Germinal center (tissue), 1 donor: ENCODE results near the gene DNHD1.
A peak's percentile ranks its signal among the peaks of the same experiment; 100 is the strongest.

Experiments
- DNase-seq: peaks from one replicate; pipeline ENCODE4 v3.0.0; 2012; ENCODE audit warnings: mixed read lengths, low spot score

The DNHD1 gene

DNA sequence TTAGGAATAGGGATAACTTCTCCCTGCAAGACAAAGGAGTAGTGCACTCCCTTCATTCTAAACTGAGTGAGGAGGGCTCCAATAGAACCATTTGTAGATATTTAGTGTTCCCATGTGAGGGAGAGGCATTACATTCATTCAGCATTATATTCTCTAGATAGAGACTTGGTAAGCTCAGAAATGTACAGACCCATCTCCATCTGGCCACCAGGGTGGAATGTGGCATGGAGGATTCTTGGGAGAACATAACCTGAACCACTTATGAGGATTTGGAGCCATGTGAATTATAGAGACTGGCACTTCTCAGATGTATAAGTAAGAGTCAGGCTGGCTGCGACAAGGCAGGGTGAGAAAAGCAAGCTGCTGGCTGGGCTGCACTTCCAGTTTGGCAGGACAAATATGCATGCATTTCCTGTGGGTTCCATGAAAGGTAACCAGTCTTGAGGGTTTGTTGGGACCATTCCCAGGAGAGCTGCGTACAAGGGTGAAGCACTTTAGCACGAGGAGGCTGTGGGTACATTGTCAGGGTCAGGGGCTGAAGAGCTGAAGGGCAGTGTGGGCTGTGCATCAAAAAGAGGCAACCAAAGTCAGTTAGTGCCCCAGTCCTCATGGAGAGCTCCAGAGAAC, 97.2 kb downstream of the DNHD1 start:
- DNase-seq: no peak

DNA sequence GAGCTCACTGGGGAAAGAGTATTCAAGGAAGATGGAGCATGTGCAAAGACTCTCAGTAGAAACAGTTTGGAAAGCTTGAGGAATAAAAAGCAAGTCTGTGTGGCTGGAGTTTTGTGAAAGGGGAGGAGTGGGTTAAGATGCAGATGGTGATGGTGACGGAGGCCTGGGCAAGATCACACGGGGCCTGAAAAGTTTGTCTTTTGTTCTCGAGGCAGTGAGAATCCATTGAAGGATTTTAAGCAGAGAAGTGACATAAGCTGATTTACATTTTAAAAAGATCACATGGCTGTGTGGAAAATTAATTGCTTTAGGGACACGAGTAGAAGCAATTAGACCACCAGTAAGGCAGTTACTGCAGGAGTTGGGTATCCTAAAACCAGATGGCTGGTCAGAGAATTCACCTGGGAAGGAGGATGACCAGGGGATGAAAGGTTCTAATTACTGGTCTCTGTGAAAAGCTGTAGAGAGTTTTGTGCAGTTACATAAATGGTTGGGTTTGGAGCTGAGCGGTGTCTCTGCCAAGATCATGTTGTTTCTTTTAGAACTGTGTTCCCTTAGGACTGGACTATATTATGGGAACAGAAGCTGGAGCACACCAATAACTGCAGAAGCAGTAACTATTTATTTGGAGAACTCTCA, 99.3 kb downstream of the DNHD1 start:
- no peak for DNase-seq

DNA sequence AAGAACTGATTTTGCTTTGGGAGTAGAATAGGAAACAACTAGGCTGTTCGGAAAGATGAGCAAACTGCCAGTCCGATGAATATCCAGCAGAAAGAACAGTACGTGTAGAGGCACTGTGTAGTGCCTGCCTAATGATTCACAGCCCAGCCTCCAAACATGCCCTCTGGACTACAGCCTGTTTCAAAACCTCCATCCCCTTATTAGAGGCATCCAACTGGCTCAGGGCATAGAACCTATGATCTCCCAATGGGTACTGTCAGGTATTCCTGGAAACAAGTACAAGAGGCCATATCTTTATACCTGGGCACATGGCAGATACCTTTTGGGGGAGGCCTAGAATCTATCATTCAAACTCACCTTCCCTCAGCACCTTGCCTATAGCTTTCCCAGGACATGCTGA, 101.5 kb downstream of the DNHD1 start:
- no peak for DNase-seq

- DNase-seq: no peak
Observed at GRCh38 chr11:6599449-6599848, 102.4 kb downstream of the DNHD1 start.

DNA sequence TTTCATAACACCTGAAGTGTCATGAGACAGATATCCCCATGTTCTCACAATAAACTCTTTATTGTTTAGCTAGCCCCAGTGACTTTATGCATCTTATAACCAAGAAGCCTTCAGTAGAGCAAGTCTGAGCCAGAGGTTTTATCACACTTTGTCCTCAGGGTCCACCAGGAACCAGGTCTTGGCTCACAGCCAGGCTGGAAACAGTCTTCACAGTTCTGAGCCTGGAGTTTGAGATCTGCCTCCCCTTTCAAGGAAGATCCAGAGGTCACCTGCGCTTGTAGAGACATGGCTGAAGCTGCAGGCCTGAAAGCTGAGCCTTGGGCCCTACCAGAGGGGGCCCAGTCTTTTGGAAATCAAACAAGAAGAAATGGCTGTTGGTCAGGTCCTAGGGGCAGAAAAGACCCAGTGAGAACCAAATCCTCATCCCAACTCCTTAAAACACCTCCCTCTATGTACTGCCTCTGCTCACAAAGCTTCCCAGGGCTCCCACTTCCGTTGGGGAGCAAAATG, 102.9 kb downstream of the DNHD1 start:
- DNase-seq: no peak

GRCh38 chr11:6601041-6601461, 104.0 kb downstream of the DNHD1 start:
- DNase-seq: no peak

DNA sequence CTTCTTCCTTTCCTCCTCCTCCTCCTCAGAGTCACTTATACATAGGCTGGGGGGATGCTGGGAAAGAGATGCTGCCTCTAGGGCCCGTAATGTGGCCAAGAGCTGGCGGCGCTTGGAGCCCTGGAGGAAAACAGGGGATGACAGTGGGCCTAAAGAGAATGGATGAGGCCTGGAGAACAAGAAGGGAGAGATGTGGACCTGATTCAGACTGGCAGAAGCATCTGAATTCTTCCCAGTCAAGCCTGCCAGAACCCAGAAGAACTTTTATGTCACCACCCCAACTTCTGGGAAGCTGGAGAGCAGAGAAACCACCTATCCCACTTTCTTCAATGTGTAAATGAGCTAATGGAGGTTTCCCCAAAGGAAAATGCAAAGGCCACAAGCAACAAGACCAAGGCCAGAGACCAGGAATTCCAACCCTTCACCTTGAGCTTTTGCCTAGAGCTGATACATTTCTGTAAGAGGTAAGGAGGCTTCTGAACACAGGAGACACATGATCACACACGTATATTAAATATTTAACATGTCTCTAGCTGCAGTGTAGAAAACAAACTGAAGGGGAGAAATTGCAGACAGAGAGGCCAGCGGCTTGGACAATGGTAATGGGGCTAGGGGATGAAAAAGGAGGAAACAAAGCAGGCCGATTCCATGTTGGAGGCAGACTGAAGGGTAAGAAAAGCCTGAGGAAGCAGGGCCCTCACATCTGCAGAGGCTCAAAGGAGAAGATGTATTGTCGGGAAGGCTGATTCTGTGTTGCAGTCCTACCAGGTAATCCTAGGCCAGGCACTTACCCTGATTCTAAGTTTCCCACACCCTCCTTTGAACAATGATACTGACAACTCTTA, 105.2 kb downstream of the DNHD1 start:
- no peak for DNase-seq

DNA sequence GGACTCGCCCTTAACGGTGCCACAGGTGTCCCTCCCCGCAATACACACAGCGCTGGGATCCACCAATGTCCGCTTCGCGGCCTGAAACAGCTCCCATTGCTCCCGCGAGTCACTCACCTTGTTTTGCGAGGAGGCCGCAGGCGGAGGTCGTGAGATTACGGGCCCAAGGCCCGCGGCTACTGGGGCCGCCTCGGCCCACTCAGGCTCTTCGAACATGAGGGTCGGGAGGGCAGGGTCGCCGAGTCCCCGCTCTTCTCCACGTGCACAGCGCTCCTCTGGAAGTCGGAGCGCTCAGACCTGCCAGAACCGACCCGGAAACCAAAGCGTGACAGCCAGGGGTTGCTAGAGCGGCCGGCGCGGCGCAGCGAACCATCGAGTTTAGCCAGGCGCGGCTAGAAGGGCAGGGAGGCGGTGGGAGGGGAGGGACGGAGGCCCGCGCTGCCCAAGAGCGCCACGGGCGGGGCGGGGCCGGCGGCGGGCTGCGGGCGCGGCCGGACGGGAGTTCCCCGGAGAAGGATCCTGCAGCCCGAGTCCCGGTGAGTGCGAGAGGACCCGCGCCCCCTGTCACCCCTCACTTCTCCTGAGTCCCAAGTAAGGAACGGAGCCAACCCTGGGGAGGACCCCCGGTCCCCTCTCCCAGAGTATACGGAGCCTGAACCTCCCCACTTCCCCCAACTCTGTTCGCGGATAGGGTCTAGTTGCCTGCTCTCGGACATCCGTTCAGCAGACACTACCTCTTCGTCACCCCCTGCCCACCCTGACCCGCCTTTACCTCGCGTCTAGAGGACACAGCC, 106.4 kb downstream of the DNHD1 start, which contains the start of the genes ILK and RRP8:
ILK (plus strand) TSS at position 488 of the 794 bp plus-strand sequence. CDS start 498 bp downstream, outside the sequence.
RRP8 (minus strand) TSS at position 330 of the 794 bp plus-strand sequence; CDS start at position 216, 114 bp downstream.
- peak; percentile 91 for DNase-seq

DNA sequence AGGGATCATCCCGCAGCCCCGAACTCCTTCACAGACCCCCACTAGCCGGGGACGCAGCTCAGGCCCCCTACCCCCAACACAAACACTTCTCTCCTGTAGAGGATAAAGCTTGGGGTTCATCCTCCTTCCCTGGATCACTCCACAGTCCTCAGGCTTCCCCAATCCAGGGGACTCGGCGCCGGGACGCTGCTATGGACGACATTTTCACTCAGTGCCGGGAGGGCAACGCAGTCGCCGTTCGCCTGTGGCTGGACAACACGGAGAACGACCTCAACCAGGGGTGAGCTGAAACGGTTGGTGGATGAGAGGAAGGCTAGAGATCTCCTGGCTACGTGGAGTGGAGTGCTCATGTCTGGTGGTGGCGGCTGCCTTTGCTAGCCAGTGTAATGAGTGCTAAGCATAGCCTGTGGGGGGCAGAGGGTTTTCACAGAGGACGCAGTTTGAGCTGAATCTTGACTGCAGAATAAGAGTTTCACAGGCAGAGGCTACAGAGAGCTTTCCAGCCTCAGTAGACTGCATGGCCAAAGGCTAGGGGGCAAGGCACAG, 107.1 kb downstream of the DNHD1 start:
- peak; percentile 60 for DNase-seq

GRCh38 chr11:6604790-6605189, 107.7 kb downstream of the DNHD1 start:
- no peak for DNase-seq

DNA sequence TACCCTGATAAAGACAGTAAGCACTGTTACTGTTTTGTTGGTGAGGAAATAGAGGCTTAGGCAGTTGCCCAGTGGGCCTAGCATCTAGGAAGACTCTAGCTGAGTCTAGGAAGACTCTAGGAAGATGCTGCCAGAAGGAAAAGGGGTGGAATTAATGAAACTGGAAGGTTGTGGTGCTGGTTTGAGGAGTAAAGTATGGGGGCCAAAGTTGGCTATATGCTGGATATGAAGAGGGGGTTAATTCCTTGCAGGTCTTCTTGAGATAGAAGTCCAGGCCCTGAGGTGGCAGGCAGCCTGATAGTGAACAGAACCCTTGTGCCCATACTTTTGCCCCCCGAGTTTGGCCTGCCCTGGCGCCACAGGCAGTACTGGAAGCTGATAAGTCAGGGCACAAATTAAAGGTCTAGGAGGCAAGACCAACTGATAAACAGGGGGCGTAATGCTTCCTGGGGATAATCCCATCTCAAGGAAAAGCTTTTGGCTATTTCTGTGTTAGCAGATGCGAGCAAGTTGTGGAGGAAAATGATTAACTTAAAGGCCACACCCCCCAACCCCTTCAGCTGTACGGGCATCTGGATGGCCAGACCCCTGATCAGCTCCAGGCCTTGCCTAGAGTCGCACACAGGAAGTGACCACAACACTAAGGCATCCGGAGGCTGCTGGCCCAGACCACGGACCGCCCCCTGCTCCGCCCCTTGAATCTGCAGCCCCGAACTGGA, 109.5 kb downstream of the DNHD1 start:
- peak; percentile 35 for DNase-seq

- no peak for DNase-seq
Observed at GRCh38 chr11:6607190-6607795, 110.2 kb downstream of the DNHD1 start.

GRCh38 chr11:6608011-6608410, 110.9 kb downstream of the DNHD1 start:
- DNase-seq: no peak

- no peak for DNase-seq
Observed at GRCh38 chr11:6608726-6609501, 111.8 kb downstream of the DNHD1 start.

DNA sequence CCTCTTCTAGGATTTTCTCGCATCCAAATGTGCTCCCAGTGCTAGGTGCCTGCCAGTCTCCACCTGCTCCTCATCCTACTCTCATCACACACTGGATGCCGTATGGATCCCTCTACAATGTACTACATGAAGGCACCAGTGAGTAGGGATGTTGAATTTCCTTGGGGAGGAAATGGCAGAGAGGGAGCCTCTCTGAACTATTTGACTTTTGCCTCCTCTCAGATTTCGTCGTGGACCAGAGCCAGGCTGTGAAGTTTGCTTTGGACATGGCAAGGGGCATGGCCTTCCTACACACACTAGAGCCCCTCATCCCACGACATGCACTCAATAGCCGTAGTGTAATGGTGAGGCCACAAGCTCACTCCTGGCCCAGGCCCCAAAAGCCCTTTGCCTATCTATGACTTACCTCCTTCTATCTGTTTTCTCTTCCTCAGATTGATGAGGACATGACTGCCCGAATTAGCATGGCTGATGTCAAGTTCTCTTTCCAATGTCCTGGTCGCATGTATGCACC, 112.5 kb downstream of the DNHD1 start:
- no peak for DNase-seq

DNA sequence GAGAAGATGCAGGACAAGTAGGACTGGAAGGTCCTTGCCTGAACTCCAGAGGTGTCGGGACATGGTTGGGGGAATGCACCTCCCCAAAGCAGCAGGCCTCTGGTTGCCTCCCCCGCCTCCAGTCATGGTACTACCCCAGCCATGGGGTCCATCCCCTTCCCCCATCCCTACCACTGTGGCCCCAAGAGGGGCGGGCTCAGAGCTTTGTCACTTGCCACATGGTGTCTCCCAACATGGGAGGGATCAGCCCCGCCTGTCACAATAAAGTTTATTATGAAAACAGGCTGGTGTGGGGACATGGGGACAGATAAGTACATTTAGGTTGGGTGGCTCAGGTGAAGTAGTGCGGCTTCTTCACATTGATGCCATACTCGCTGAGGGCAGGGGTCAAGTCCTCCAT, 113.5 kb downstream of the DNHD1 start:
- DNase-seq: no peak

GRCh38 chr11:6611092-6611962, 114.2 kb downstream of the DNHD1 start:
- peak; percentile 21 for DNase-seq

DNA sequence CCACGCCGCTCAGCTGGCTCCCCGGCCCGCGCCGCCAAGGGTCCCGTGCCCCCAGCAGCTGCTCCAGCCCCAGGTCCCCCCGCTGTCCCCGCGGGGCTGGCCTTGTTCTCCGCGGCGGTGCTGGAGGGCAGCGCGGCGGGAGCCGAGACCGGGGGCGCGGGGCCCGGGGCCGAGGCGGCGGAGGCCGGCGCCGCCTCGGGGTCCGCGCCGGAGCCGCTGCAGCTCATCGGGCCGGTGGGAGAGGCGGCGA, 114.8 kb downstream of the DNHD1 start:
- no peak for DNase-seq
